ENCODE data around the gene SERINC2. TPM values are rescaled to one million over a fixed set of nuclear protein-coding genes. Genes with fewer than 3 reads are reported as not detected.

Gene SERINC2
- total and polyA plus RNA-seq, 2 experiments from 2014 or later = 20.5 to 23.3 TPM

- peaks cover 18% of the 10 kb centered on the region; the same call in 1 of the 2 replicates for H3F3A ChIP-seq (replicated peaks; ENCODE audit: low read depth)
- peak overlapping the region; percentile 99 for H3K4me2 ChIP-seq
- no peak overlapping the region for H3K27ac ChIP-seq (ENCODE audit: low read depth)
- peaks cover 35% of the 10 kb centered on the region for H3K4me1 ChIP-seq (ENCODE audit: insufficient read depth)
- Mint-ChIP-seq H3K4me1 (peaks cover 39% of the 10 kb centered on the region), H3K4me3 (no peak overlapping the region), H3K9me3 (no peaks in the 10 kb centered on the region), H3K36me3 (ENCODE audit: low read depth) (no peaks in the 10 kb centered on the region), H3K27ac (no peak overlapping the region), H3K27me3 (ENCODE audit: insufficient read depth, low read depth, poor library complexity) (peaks cover 9% of the 10 kb centered on the region)
- TF ChIP-seq STAT1 (IDR thresholded peaks at IDR 0.05; ENCODE audit: unreplicated experiment) (no peak), CREB1 (CRISPR knock-in tag; IDR thresholded peaks at IDR 0.05; ENCODE audit: low read depth) (no peak), POLR2AphosphoS5 (IDR thresholded peaks at IDR 0.05; ENCODE audit: low read depth) (no peak), EZH2phosphoT487 (IDR thresholded peaks at IDR 0.05; ENCODE audit: unreplicated experiment) (no peak), CTCF (conservative IDR thresholded peaks at IDR 0.05; ENCODE audit: low read depth in 2 of 2) (no peak), ETS1 (IDR thresholded peaks at IDR 0.05) (no peak), ZNF114 (CRISPR knock-in tag; IDR thresholded peaks at IDR 0.05) (no peak), EZH2 (IDR thresholded peaks at IDR 0.05; ENCODE audit: low read depth, unreplicated experiment) (no peak), JUNB (IDR thresholded peaks at IDR 0.05; ENCODE audit: unreplicated experiment) (no peak), ZNF462 (CRISPR knock-in tag; IDR thresholded peaks at IDR 0.05) (no peak), NANOG (IDR thresholded peaks at IDR 0.05; ENCODE audit: borderline replicate concordance) (no peak), ZNF331 (CRISPR knock-in tag; IDR thresholded peaks at IDR 0.05; ENCODE audit: low read depth) (no peak)
- TF ChIP-seq, protein P1, sequence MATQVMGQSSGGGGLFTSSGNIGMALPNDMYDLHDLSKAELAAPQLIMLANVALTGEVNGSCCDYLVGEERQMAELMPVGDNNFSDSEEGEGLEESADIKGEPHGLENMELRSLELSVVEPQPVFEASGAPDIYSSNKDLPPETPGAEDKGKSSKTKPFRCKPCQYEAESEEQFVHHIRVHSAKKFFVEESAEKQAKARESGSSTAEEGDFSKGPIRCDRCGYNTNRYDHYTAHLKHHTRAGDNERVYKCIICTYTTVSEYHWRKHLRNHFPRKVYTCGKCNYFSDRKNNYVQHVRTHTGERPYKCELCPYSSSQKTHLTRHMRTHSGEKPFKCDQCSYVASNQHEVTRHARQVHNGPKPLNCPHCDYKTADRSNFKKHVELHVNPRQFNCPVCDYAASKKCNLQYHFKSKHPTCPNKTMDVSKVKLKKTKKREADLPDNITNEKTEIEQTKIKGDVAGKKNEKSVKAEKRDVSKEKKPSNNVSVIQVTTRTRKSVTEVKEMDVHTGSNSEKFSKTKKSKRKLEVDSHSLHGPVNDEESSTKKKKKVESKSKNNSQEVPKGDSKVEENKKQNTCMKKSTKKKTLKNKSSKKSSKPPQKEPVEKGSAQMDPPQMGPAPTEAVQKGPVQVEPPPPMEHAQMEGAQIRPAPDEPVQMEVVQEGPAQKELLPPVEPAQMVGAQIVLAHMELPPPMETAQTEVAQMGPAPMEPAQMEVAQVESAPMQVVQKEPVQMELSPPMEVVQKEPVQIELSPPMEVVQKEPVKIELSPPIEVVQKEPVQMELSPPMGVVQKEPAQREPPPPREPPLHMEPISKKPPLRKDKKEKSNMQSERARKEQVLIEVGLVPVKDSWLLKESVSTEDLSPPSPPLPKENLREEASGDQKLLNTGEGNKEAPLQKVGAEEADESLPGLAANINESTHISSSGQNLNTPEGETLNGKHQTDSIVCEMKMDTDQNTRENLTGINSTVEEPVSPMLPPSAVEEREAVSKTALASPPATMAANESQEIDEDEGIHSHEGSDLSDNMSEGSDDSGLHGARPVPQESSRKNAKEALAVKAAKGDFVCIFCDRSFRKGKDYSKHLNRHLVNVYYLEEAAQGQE (IDR thresholded peaks at IDR 0.05; ENCODE audit: unreplicated experiment) = no peak
- DNase-seq (ENCODE audit: low spot score) = no peak
- no peaks in the 10 kb centered on the region for H3K36me3 ChIP-seq (ENCODE audit: insufficient read depth)
- no peaks in the 10 kb centered on the region for H3K79me2 ChIP-seq (replicated peaks; ENCODE audit: insufficient read depth)
- no peaks in the 10 kb centered on the region for H3K9me2 ChIP-seq (ENCODE audit: insufficient read depth)
- H3K27me3 ChIP-seq (ENCODE audit: insufficient read depth) = no peaks in the 10 kb centered on the region
- no peak for ATAC-seq
- no peak overlapping the region for H2AFZ ChIP-seq
- no peaks in the 10 kb centered on the region for H4K20me1 ChIP-seq (replicated peaks; ENCODE audit: insufficient read depth)
- H3K4me3 ChIP-seq = peak overlapping the region; percentile 81; the same call in 1 of the 2 replicates
Observed at GRCh38 chr1:31374511-31375196, 38.4 kb upstream of the SERINC2 start.

Data from GM23338 (cell line).